Activated T-cell treated with anti-CD3 and anti-CD28 coated beads for 48 hours (primary cell): Measurements from ENCODE around the gene AQP2.

Experiments
- DNase-seq: peaks from one replicate; pipeline ENCODE4 v3.0.0-alpha.2; 2020; ENCODE audit warnings: low read depth

The AQP2 gene

GRCh38 chr12:49955899-49956662 is 5.5 kb downstream of the AQP2 start:
- DNase-seq = no peak

GRCh38 chr12:49956663-49957569 is 6.4 kb downstream of the AQP2 start:
- DNase-seq = no peak

GRCh38 chr12:49957570-49957967 is 7.0 kb downstream of the AQP2 start:
- DNase-seq = no peak

GRCh38 chr12:49959685-49960473 is 9.3 kb downstream of the AQP2 start:
- no peak for DNase-seq

GRCh38 chr12:49960474-49961110 is 10.1 kb downstream of the AQP2 start:
- DNase-seq = no peak

GRCh38 chr12:49961111-49961922 is 10.8 kb downstream of the AQP2 start, which contains the start of gene AQP5:
Gene AQP5, plus strand, starts transcription at chr12:49961872. Its CDS starts 146 bp downstream, at chr12:49962018.
- DNase-seq = no peak

GRCh38 chr12:49961993-49962764 is 11.6 kb downstream of the AQP2 start:
- no peak for DNase-seq

- no peak for DNase-seq
Observed at GRCh38 chr12:49962861-49963765, 12.6 kb downstream of the AQP2 start.

GRCh38 chr12:49963976-49964815 is 13.7 kb downstream of the AQP2 start:
- DNase-seq = no peak

GRCh38 chr12:49964849-49965624 is 14.5 kb downstream of the AQP2 start:
- DNase-seq = no peak

- DNase-seq = no peak
Observed at GRCh38 chr12:49965836-49966235, 15.3 kb downstream of the AQP2 start.

GRCh38 chr12:49966511-49967041 is 16.0 kb downstream of the AQP2 start:
- DNase-seq = no peak

- DNase-seq = peak; percentile 89
Observed at GRCh38 chr12:49967042-49967776, 16.7 kb downstream of the AQP2 start.

- DNase-seq = no peak
Observed at GRCh38 chr12:49967777-49968250, 17.3 kb downstream of the AQP2 start.

GRCh38 chr12:49968471-49968870 is 17.9 kb downstream of the AQP2 start:
- DNase-seq = no peak

GRCh38 chr12:49969027-49969426 is 18.5 kb downstream of the AQP2 start:
- no peak for DNase-seq
